NCI-H2227 treated with DMSO at 0.1 percent for 48 hours (cell line): Measurements from ENCODE around the gene ABTB1.

Source experiments
- DNase-seq: peaks from one replicate; lab custom pipeline; 2025; lab: John Stamatoyannopoulos, UW

ABTB1 gene

DNA sequence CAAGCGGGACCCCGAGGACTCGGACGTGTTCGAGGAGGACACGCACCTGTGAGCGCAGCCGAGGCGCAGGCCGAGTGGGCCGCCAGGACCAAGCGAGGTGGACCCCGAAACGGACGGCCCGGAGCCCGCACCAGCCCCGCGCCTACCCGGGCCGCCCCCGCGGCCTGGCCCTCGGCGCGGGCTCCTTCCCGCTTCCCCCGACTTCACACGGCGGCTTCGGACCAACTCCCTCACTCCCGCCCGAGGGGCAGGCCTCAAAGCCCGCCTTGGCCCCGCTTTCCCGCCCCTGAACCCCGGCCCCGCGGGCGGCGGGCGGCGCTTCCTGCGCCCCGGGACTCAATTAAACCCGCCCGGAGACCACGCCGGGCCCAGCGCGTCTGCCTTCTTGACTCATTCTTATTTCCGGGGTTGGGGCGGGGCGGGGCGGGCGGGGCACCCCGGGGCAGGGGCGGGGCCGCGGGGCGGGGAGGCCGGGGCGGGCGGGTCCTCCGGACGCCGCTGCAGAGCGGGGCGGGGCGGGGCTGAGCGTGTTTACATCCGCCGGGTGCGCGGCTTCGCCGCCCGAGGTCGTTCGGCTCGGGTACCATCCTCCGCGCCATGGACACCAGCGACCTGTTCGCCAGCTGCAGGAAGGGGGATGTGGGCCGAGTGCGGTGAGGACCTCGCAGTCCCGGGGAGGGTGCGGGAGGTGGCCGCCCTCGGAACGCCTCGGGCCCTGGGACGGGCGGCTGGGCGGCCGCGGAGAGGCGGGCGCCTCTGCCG lies at the start of gene ABTB1:
TSS of gene ABTB1 (plus strand) at position 524 of the 762 bp plus-strand sequence. CDS start at position 598, 74 bp downstream.
- DNase-seq, result peak; percentile 19

DNA sequence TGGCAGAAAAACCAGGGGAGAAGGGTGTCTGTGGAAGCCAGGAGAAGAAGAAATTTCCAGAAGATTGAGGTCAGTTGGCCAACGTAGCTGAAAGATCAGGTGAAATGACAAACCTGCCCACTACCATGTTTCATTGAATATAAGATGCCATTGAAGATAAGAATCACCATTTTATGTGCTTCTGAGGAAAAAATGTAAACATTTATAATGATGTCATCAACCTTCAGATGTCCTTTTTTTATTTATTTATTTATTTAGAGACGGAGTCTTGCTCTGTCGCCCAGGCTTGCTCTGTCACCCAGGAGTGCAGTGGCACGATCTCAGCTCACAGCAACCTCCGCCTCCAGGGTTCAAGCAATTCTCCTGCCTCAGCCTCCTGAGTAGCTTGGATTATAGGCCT lies 48.7 kb upstream of the ABTB1 start:
- DNase-seq, result no peak

DNA sequence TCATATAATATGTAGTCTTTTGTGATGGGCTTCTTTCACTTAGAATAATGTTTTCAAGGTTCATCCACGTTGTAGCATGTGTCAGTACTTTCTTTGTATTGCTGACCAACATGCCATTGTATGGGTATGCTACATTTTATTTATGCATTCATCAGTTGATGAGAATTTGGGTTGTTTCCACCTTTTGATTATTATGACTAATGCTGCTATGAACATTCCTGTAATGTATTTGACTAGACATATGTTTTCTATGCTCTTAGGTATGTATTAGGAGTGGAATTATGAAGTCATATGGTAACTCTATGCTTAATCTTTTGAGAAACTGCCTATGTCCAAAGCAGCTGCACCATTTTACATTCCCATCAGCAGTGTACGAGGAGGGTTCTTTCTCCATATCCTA lies 46.9 kb upstream of the ABTB1 start:
- no peak for DNase-seq

DNA sequence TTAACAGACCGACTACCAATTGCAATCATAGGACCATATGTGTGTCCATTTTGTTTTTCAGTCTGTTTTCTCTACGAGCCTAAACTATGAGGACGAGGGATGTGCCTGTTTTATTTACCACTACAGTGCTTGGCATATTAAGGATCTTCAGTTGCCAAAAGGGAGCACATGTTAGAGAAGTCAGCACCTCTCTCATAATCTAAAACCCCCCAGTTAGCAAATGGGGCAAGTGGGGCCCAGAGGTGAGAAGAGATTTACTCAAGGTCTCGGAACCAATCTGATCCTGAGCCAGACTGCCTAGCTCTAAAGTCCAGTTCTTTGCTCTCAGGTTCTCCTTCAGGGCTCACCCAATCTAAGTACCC lies 44.3 kb upstream of the ABTB1 start:
- DNase-seq, result no peak

DNA sequence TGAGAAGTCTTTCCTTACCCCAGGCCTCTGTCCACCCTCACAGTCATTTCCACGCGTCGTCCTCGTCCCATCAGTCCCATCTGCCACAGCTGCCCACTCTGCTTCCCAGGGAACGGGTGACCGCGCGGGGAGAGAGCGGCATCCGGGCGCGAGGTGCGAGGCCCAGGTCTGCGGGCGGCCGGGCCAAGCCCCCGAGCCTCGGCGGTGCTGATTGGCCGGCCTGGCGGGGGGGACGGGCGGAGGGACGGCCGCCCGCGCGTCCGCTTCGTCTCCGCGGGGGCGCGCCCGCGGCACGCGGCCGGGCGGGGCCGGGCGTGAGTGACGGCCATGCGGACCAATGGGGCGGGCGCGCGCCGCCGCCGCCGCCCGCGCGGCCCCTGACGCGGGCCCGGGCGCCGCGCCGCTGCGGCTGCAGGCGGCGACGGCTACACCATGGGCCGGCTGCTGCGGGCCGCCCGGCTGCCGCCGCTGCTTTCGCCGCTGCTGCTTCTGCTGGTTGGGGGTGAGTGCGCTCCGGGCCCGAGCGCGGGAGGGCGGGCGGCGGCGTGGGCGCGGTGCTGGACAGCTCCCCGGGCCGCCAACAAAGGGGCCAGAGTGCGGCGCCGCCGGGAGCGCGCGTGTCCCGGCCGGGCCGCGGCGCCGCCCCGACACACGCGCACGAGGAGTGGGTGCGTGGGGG lies 43.8 kb upstream of the ABTB1 start, which contains the start of gene PODXL2:
TSS of gene PODXL2 (plus strand) at position 398 of the 679 bp plus-strand sequence. CDS start at position 433, 35 bp downstream.
- no peak for DNase-seq

DNA sequence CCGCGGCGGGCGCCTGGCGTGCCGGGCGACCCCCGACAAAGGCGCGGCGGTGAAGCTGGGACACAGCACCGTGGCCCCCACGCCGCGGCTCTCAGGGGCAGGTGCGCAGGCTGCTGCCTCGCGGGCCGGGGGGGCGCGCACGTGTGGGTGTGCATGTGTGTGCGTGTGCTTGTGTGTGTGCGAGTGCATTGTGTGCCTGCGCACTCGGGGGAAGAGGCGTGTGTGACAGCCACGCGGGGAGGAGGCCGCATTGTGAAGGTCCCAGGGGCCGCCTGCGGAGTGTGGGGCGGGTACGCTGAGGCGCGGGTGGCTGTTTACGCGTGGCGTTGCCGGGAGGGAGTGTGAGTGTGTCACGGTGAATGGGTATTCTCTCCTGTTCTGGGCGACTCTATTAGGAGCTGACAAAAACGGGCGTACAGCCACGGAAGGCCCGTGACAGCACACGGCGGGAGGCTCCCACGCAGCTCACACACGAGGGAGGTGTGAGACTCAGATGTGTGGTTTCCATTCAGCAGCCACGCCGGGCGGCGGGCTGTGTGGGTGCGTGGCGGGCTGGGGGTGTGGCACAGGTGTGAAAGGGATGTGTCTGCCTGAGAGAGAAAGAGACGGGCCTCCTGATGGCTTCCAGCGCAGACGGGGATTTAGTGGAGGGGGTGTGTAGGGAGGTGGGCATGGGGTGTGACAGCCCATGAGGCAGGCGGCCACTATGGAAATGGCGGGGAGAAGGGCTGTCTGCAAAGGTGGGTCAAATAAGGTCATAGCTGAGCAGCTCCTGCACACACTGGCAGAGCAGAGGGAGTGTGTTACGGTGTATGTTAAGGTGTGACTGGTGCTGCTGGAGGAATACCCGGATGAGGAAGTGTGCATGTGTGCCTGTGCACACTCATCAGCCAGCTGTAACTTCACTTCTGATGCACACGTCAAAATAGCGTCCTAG lies 43.0 kb upstream of the ABTB1 start:
- no peak for DNase-seq

DNA sequence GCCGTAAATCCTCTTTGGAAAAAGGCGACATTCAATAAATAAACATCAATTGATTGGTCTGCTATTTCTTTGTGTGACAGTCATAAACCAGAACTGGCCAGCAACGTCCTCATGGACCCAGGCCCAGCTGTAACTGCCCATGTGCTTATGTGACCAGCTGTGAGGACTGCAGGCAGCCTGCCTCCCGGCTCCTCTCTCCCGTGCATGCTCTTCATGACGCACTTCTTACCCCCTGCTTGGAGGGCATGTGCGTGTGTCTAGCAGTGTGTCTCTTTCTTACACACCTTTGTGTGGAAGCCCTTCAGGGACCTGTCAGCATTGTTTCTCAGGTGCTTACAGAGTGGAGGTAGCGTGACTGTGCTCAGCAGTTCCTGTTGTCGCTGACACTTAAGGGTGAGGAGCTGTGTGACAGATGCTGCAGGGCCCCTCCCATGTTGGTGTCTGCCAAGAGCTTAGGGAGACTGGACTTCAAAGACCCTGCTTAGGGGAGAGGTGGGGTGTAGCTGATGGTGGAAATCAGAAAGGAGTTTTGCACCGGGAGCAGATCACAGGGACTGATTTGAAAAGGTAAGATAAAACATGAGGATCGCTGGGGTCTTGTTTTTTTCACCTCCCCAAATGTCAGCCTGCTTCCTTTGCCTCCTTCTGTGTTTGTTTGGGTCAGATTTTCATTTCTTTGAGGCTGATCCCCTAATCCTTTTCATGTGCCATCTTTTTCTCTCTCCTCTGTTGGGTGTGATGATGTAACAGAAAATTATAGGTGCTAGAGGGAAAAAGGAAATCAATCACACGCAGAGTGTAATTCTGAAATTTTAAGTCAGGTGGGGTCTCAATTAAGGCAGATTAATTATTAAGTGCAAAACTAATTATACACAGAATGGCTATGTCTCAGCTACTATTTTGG lies 41.7 kb upstream of the ABTB1 start:
- no peak for DNase-seq

DNA sequence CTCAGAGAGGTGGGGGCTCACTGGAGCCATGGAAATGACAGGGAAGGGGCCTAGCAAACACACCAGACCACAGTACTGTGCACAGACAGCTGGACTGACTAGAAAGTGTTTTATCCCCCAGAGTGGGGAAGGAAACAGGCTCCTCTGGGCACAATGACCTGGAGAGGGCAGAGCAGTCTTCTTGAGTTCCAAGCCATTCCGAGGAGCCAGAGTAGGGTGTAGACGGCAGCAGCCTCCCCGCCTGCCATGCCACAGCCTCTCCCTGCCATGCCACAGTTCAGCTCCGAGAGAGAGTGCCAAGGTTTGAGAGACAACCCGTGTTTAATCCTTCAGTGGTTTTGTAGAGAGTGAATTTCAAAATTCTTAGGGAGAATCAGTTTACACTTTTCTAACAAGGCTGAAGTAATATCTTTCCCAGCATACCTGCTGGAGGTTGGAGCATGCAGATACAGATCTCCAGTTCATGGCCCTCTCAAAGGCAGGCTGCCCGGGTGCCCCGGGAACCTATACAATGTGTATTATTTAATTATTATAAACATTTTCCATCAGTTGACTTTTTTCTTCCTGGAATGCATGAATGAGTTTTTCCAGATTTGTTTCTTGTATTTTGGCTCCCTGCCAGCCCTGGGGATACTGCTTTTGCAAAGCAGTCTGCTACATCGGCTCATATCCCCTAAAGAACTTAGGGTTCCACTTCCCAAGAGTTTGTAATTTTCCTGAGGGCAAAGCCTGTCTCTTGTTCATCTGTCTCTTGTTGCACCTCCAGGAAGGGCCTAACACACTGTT lies 40.5 kb upstream of the ABTB1 start:
- DNase-seq, result no peak

DNA sequence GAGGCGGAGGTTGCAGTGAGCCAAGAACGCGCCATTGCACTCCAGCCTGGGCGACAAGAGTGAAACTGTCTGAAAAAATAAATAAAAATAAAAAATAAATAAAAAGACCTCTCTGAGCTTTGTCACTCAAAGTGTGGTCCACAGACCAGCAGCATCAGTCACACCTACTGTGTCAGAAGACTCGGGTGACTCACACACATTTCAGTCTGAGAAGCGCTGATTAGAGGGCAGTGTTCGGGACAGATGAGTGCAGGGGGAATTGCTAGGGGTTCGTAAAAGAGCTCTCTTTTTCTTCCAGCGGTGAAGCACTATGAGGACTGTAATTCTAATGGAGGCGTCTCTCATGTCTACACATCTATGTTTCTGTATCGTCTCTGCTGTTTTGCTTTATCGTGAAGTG lies 38.1 kb upstream of the ABTB1 start:
- no peak for DNase-seq

DNA sequence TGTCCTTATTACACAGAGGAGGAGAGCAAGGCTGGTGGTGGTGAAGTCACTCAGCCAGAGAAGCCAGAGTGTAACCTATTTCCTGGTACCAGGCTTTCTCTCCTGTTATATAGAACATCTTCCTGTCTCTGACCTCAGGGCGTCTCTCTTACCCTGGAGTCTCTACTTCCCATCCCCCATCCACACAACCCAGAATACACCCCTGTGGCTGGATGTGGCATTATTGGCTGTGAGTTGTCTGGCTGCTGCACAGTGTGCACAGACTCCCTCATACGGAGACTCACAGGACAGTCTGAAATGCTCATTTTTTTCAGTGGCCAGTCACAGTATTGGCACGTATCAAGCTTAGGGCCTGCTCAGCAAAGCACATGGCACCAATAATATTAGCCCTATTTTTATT lies 35.2 kb upstream of the ABTB1 start:
- no peak for DNase-seq

DNA sequence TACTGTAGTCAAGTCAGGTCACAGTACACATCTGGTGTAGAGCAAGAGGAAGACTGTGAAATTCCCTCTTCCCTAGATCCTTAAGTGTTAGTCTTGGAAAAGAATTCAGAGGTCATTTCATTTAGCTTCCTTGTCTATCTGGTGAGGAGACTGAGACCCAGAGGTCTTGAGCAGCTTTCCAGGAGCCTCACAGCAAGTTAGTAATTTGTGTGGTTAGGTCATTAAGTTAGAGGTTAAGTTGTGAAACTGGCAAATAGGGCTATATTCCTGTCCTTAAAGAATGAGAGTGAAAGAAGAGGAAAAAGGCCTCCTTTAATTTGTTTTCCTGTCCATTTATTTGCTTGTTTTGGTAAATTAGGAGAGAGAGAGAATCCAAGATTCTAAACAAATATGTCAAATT lies 34.8 kb upstream of the ABTB1 start:
- no peak for DNase-seq

DNA sequence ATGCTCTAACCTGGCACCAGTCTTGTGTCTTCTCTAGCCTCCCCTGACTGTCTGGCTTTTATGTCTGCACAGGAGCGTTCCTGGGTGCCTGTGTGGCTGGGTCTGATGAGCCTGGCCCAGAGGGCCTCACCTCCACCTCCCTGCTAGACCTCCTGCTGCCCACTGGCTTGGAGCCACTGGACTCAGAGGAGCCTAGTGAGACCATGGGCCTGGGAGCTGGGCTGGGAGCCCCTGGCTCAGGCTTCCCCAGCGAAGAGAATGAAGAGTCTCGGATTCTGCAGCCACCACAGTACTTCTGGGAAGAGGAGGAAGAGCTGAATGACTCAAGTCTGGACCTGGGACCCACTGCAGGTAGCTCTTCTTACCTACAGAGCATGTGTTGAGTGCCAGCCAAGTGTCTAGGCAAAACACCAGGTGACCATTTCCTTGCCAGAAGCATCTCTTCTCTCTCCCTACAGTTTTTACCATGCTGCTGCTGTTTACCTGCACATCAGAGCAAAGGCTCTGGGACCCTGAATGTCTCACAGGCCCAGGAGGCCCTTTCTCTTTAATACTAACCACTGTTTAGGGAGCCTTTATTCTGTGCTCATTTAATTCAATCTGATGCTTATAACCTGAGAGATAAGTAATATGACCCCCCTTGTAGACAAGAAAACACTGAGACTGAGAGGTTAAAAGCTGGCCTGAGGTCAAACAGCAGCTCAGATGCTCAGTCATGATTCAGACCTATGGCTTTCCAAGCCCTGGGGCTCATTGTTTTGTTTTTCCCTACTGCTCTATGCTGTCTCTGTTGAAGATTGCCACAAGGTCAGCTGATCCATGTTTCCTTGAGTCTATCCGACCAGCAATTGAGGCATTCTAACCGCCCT lies 33.3 kb upstream of the ABTB1 start:
- DNase-seq, result no peak

DNA sequence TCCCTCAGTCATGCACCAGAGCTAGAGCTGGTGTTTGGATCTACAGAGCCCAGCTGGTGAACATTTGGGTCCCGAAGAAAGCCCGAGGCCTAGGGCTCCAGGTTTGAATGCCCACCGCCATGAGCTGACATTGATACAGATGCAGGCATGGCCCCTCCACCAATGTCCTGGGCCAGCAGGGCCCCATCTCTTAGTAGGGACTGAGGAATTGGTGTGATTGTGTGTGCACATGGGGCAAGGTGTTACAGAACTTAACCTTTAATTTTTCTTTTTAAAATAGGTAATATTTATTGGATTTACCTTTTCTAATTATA lies 32.8 kb upstream of the ABTB1 start:
- no peak for DNase-seq

DNA sequence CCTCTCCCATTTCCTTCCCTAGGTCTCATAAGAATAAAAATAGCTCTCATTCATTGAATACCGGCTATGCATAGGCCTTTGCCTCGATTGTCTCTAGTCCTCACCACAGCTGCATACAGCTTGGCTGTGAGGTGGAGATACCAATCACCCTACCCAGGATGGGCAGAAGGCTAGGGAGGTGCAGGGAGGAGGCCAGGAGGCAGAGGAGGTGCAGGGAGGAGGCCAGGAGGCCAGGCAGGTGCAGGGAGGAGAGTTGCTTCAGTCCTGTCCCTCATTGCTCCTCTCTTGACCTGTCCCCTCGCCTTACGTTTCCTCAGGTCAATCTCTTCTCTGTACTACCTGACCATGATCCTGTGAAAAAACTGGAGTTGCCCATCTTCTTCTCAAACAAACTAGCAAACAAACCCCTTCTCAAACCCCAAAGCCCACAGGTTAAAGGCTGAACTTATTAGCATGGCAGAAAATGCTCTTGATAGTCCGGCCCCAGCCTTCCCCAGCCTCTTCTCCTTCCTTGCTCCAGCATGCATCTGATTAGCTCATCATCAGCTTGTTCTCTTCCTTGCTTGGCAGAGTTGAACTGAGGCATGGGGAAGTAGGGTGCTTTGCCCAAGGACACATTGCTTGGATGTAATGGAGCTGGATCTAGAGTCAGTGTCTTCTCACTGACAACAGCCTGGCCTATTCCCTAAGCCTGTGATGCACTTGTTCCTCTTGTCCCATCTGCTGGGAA lies 27.9 kb upstream of the ABTB1 start:
- no peak for DNase-seq

DNA sequence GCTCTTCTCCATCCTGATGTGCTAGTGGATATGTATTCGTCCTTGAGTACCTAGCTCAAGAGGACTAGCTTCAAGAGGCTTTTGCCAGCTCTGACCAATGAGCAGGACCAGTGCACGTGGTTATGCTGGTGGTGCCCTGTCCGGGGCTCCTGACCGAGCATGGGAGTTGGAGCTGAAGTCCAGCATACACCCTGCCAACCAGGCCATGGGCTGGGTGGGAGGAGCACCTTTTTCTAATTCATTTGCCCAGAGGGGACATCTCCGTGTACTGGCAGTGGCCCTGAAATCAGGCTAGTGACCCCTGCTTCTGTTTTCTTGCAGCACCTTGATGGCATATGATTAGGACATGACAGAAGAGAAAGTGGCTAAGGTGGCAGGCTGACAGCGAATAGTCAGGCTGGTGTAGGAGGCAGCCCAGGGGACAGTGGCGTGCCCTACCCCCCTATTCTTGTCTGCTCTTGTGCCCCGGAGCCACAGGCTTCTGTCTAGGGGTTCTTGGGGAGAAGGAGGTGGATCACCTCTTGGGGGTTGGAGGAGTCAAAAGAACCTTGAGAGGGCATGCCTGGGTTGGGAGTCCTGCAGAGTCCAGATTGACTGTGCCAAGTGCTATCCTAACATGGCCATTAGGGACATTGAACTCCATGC lies 27.3 kb upstream of the ABTB1 start:
- DNase-seq, result no peak

DNA sequence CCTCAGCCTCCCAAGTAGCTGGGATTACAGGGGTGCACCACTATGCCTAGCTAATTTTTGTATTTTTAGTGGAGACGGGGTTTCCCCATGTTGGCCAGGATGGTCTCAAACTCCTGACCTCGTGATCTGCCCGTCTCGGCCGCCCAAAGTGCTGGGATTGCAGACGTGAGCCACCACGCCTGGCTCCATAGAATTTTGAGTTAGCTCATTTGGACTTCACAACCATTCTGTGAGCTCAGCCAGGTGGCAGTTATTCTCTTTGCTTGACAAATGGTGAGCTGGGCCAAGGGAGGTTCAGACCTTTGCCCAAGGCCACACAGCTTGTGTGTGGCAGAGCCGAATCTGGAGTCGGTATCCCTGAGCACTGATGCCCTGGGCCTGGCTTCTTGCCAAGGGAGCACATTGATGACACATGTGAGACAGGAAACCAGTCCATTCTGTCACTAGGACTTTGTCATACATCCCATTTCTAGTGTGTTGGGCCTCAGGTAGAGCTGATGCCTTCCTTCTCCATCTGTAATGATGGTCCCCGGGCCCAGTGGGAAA lies 26.2 kb upstream of the ABTB1 start:
- no peak for DNase-seq

DNA sequence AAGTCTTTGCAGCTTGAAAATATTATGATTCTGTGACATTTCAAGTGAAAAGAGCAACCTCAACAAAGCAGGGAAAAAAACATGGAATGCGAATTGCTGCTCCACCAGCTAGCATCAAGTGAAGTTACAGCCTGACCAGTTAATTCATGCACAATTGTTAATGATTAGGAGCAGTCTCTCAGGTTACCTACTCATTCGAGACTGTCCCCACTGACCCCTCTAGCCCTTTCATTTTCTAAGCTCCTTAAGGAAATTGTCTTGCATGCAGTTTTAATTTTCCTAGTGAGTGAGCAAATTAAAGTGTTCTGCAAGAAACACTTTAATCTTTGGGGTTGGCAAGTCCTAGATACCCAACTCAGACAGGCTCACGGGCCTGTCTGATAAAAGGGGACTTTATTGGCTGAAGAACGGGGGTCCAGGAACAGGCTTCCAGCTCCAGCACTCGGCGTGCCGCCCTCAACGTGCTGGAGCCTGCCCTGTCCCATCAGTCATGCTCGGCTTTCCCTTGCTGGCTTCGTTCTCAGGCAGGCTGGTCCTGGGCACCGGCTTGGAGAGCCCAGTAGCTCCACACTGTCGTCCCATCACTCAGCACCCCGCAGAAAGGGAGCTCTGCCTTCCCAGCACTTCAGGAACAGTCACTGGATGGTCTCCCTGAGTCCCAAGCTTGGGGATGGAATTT lies 25.4 kb upstream of the ABTB1 start:
- DNase-seq, result no peak

DNA sequence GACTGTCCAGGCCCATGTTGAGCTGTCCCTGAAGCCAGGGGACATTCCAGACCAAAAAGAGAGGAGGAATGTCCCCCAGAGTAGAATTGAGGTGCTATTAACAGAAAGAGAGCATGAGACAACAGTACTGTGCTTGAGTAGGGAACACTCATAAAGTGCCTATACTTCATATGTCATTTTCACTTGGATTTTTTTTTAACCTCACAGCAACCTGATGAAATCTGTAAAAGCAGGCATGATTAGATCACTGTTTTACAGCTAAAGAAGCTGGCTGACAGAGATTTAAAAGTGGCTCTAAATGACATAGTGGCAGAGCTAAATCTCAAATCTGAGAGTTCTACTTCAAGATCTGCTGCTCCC lies 24.9 kb upstream of the ABTB1 start:
- no peak for DNase-seq
